HG03103 (cell line): ENCODE data around the gene SMARCAL1.

Source experiments
- ATAC-seq: cut with Tn5 transposase; IDR thresholded peaks from one replicate; pipeline ENCODE4 v1.9.1; 2021; ENCODE audit warnings: low read depth; ENCODE audit not compliant: unreplicated experiment

Gene SMARCAL1

DNA sequence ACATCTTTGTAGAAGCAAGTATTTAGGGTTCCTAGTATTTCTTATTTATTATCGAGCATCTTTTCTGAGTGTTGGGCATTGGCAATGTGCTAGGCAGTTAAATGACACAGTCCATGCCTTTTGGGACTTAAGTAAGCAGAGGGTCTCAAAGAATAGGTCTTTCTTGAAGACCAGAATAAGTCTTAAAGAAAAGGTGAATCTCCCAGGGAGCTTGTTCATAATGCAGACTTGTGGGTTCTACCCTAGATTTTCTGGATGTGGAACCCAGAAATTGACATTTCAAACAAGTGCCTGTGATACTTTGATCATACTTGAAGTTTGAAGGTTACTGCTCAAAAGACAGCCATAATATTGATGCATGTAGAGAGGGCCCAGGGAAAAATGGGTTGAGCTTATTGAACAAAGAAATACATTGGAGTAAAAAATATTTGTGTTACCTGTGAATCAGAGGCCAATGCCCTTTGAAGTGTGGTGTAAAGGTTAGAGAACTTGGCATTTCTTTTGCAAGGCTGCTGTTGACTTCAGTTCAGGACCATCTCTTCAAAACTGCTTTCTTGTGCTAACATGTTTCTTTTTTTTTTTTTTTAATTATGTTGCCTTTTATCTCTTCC is 110.7 kb downstream of the SMARCAL1 start:
- no peak for ATAC-seq

- ATAC-seq: no peak
These were observed 113.7 kb downstream of the SMARCAL1 start for GRCh38 chr2:216525972-216526371.

- ATAC-seq: no peak
These were observed 114.7 kb downstream of the SMARCAL1 start for GRCh38 chr2:216526939-216527338.

DNA sequence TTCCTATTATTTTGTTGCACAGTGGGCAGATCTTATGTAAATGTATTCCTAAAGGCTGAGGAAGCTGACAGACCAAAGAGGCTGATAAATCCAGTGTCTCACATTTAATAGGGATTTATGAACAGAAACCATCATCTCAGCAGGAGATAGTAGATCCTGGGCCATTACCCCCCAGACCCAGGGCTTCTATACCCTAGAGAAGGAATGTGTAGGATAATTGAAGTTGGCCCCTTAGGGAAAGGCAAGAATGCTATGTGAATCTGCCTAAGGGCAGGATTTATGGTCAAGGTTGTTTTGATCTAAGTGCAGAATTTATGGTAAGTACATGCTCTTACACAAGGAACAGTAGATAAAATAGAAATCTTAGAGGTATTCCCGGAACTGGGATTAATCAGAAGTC is 115.3 kb downstream of the SMARCAL1 start:
- ATAC-seq: no peak

GRCh38 chr2:216532562-216532961 is 120.3 kb downstream of the SMARCAL1 start:
- ATAC-seq: no peak
